22Rv1 (cell line): ENCODE data around the gene TMEM121.
"Not testable (repeated sequence)": the region's sequence is repeated elsewhere in the genome, so short reads cannot be mapped to it uniquely, and the experiment has no call there.

Experiments used
- ZFX ChIP-seq: fragments of 450-650 bp; IDR thresholded peaks from 2 replicates; pipeline ENCODE4 v1.6.1; 2017; ENCODE audit warnings: antibody characterized with exemption, borderline replicate concordance
- TF ChIP-seq, protein P1 (sequence below): fragments of 450-650 bp; IDR thresholded peaks from 2 replicates; pipeline ENCODE4 v1.5.1; 2017; ENCODE audit warnings: mild to moderate bottlenecking

DNA sequence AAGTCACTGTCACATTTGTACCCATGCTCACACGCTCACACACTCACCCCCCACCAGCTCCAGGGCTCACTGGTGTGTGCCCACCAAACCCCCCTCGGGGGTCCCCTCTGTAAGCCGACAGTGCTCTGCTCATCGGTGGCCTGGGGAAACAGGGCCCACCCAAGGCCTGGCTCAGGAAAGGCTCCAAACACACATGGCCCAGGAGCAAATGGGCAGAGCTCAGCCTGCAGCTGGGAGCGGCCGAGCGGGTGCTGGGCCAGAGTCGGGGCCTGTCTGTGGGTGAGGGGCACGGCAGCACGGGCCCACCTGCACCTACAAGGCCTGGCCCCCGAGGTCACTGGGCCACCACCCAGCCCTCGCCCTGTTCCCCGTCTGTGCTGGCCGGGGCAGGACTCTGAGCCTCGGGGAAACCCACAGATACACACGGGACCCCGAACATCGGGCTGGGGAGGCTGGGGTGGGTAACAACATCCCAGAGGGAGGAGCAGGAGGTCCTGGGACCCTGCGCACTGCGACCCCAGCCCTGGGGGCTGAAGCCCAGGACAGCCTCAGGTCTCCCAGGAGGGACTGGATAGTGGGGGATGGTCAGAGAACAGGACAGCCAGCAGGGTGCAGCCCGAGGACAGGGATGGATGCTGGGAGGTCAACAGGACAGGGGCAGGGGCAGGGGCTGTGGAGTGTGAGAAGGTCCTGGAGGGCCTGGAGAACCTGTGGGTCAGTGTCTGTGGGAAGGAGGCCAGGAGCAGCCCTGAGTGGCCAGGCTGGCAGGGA, 45.0 kb downstream of the TMEM121 start:
- TF ChIP-seq, protein P1, sequence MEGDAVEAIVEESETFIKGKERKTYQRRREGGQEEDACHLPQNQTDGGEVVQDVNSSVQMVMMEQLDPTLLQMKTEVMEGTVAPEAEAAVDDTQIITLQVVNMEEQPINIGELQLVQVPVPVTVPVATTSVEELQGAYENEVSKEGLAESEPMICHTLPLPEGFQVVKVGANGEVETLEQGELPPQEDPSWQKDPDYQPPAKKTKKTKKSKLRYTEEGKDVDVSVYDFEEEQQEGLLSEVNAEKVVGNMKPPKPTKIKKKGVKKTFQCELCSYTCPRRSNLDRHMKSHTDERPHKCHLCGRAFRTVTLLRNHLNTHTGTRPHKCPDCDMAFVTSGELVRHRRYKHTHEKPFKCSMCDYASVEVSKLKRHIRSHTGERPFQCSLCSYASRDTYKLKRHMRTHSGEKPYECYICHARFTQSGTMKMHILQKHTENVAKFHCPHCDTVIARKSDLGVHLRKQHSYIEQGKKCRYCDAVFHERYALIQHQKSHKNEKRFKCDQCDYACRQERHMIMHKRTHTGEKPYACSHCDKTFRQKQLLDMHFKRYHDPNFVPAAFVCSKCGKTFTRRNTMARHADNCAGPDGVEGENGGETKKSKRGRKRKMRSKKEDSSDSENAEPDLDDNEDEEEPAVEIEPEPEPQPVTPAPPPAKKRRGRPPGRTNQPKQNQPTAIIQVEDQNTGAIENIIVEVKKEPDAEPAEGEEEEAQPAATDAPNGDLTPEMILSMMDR, result not testable (repeated sequence)
- not testable (repeated sequence) for TF ChIP-seq ZFX
